Skeletal muscle tissue (tissue), 2 donors: ENCODE data around the gene ARHGAP6. TPM values are rescaled to one million over a fixed set of nuclear protein-coding genes. Genes with fewer than 3 reads are reported as not detected.

ENCODE experiments used
- small RNA-seq: library from RNA; depleted of rRNA; stranded (forward); fragments of <200 nt; gene quantifications from one replicate; pipeline ENCODE3, GENCODE V24; 2014
- total RNA-seq: library from RNA; depleted of rRNA; stranded (reverse); fragments of >200 nt; gene quantifications from one replicate; pipeline ENCODE4 v1.2.3, GENCODE V29; 2014

ARHGAP6 gene
- total RNA-seq, 1 donor from 2014 or later = 8.4 TPM

Small RNA genes lying within 50 kb of the gene (small RNA-seq; reads per million reads assigned to genes)
- gene MIR548AX = not detected
- not detected for gene RF00019
- not detected for gene RF02271

Other genes with a start within 250 kb of the ARHGAP6 start
- gene MSL3, start 92.3 kb upstream of the ARHGAP6 start, total RNA-seq = 12.0 TPM